T follicular helper cell (primary cell): Measurements from ENCODE around the gene PTPRA.
"Not testable (repeated sequence)": the region's sequence is repeated elsewhere in the genome, so short reads cannot be mapped to it uniquely, and the experiment has no call there.

Source experiments
- DNase-seq: peaks from one replicate; pipeline ENCODE4 v3.0.0-alpha.2; 2020; ENCODE audit warnings: low read depth

The PTPRA gene

DNA sequence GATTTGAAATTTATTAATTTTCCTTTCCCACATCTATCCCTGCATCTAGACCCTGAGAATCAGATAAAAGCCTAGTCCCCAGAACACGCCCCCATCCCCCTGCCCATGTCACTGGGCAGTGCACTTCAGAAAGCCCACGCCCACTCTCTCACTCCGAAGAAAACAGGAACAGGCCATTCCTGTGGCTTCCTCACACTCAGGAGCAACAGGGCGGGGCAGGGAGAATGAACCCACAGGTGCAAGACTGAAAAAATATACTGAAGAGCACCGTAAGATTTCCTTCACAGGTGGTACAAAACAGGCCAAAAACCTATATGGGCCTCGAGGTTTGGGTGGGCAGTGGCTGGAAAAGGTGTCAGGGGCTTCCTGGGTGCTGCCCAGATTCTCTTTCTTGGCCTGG, 201.5 kb downstream of the PTPRA start:
- no peak for DNase-seq

DNA sequence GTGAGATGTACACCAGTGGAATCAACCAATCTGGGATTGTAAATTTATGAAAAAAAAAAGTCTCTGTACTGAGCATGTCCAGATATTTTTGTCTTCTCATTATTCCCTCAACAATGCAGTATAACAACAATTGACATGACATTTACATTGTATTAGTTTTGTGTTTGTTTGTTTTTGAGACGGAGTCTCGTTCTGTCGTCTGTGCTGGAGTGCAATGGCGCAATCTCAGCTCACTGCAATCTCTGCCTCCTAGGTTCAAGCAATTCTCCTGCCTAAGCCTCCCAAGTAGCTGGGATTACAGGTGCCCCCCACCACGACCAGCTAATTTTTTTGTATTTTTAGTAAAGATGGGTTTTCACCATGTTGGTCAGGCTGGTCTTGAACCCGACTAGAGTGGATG, 202.0 kb downstream of the PTPRA start:
- not testable (repeated sequence) for DNase-seq

DNA sequence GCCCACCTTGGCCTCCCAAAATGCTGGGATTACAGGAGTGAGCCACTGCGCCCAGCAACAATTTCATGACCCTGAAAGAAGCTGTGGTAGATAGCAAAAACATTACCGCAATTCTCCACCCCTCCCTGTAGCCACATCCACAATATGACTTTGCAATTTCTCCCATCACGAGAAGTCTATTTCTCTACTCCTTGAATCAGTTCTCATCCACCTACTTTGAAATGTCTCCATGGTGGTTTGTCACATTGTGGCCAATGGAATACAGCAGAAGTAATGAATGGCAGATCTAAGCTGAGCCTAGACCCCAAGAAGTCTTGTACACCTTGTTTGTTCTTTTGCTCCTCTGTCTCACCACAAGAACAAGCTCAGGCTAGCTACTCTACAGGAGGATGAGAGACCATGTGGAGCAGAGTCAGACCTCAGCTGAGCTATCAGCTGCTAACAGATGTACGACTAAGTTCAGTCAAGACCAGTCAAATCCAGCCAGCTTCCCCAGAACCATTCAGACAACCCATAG, 204.4 kb downstream of the PTPRA start:
- no peak for DNase-seq

DNA sequence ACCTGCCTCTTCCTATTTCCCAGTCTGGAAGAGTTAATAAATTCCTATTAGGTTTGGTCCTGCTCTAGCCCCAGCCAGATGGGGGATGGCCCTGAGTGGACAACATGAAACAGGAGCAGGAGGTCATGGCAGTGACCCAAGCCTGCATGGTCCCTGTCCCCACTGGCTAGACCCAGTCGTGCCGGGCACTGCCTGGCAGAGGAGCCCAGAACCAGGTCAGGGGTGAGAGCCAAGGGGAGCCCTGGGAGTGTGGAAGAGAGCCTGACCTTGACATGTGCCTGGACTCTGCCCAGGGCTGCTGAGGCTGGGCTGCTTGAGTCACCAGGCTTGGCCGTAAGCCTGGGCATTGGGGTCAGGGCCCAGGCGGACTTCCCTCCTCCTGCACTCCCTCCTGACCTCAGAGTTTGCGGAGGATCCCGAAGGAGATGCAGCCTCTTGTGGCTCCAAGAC, 207.7 kb downstream of the PTPRA start:
- DNase-seq: no peak

DNA sequence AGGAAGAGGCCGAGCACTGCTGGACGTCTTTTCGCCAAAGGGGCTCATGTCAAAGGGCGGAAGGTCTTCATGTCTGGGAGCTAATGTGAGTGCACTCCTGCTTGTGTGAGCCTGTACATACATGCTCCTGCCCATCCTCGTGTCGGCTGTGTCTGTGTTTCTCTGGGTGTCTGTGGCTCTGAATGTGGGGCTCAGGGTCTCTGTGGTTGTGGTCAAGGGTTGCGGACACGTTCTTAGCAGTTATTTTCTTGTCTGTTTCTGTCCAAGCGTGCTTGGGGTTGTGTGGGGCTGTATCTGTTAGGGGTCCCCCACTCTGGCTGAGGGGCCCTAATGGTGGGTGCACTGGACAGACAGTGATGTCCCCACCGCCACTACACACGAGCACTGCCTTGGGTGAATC, 208.4 kb downstream of the PTPRA start:
- no peak for DNase-seq

DNA sequence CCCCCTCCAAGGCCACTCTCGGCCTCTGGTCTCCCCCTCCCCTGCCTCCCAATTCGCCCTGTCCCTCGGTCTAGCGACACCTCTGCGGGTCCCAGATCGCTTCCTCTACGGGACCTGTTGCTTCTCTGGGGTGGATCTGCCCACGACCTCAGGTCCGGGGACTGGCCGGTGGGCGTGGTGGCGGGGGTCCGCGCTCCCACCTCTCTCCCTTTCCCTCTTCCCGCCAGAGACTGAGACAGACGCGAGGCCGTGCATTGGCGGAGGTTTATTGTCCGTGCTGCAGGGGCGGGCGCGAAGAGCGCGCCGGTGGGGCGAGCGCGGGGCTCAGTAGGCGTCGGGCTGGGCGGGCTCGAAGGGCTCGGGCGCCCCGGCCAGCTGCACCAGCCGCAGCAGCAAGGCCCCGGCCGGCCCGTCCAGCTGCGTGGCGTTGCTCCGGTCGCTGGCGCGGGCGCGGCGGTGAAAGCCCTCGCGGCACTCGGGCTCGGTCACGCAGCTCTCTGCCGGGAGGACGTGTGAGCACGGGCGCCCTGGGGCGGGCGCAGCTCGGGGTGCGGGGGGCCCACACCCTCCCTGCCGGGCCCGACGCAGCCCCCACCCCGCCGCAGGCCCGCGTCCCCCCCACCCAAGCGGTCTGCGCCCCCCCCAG, 209.1 kb downstream of the PTPRA start:
- DNase-seq: no peak

DNA sequence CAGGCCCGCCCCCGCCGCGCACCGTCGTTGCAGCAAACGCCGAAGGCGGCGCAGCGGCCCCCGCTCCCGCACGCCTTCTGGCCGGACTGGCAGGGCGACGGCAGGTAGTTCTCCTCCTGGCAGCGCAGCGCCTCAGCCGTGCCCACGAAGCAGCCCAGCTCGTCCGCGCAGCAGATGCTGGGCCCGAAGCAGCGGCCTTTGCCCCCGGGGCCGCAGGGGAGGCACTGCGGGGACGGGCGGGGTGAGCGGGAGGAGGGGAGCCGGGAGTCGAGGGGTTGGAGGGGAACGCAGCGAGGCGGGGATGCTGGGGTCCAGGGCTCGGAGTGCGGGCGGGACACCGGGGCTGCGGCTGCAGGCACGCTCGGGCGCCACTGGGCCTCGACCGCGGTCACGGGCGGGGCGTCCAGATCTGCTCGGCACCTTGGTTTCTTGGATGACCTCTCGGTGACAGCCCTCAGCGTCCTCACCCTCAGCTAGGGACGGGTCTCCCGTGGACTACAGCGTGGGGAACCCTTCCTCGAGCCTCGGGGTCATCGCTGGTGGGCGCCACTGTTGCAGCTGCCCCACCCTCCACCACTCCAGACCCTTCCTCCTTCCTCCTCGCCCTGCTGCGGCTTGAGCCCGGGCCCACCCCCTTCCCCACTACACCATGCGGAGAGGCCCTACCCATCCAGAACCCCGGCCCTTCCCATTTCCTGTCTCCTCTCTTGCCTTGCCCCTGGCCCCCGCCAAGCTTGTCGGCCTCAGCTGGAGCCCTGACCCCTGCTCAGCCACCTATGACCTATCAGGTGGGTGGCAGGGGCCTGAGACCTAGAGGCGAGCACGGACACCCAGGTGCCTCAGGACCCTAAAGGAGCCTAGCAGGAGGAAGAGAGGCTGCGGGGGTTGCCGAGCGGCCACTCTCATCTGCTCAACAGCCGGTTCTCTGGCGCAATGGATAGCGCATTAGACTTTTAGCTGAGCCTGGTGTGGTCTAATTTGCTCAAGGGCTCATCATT, 210.0 kb downstream of the PTPRA start:
- no peak for DNase-seq

DNA sequence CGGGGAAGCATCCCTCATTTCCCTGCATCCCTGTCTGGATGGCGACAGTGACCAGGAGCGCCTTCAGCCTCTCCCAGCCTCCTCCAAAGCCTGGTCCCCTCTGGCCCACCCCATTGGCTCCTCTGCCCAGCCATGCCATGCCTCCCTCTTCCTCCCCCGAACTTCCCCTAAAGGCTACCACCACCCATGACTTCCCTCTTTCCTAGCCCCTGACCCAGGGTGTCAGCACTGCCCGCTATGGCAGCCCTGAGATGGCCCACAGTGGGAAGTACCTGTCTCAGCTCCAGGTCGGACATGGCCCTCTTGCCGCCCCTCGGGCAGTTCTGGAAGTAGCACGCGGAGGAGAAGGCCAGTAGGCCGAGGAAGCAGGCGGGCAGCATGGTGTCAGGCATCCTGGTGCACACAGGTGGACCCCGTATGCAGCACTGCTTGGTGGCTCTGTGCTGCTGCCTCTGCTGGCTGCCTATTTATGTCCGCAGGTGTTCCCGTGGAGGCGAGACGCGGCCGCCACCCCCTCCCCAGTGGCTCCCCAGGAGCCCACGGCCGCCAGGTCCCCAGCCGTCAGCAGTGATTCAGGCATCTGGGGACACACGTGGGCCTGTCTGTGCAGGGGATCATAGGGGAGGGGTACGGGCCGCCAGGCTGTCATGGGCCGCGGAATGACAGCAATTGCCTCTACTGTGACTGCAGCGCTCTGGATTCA, 211.2 kb downstream of the PTPRA start, which contains the start of gene AVP:
TSS of gene AVP (minus strand) at position 442 of the 703 bp plus-strand sequence. CDS start at position 392, 50 bp downstream.
- DNase-seq: no peak

DNA sequence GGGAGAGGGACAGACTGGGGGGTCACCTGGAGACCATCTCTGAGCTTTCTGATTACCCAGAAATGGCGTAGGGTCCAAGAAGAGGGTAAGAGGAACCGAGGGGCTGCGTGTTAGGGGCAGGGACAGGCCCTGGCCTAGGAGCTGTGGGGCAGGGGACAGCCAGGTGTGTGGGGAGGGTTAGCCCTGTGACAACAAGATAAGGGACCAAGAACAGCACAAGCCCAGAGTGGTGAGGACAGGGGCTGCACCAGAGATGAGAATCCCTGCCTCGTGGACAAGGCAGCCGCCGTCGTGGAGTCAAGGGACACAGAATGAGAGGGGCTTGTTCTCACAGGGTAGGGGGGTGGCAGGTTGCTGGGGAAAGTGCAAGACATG, 211.7 kb downstream of the PTPRA start:
- no peak for DNase-seq

DNA sequence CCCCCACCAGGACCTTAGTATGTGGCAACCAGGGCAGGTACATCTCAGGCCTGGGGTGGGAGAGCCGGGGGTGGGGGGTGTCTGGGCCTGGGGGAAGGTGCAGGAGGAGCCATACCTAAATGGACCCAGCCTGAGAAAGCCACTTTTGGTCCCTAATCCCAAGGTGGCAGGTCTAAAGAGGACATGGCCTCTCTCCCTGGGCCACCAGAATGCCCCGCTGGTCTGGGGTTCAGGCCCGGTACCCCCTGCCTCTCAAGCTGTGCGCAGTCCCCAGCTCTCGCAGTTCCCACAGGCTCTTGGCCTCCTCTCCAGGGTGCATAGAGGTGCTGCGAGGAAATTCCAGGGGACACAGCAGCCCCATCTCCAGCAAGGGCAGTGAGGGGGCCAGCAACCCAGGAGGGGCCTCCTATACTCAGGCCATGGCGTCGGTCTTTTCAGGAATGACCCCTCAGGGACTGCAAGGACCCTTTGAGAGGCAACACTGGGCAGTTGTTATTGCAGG, 212.3 kb downstream of the PTPRA start:
- no peak for DNase-seq

DNA sequence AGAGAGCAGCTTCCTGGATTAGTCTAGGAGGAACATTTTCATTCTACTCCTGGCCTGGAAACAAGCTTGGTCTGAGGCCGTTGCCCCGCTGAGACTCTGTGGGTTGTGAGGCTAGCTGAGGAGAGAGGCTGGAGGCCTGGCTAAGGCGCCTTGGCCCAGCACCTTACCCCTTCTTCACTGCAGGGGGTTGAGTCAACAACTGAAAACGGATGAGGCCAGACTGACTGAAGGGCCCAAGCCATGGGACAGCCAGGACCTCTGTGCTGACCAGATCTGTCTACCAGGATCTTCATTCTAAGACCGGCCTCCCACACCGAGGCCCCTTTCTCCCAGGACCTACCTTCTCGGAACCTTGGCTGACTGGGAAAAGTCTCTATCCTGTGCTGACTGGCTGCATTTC, 214.8 kb downstream of the PTPRA start:
- DNase-seq: no peak
